ENCODE results near the gene TJP1.

- TF ChIP-seq GATA2 (IDR thresholded peaks at IDR 0.05; ENCODE audit: low read depth, low read length) (no peak), GATA3 (IDR thresholded peaks at IDR 0.05; ENCODE audit: low read depth, low read length) (no peak)
Measured at GRCh38 chr15:29704950-29705597, 117.2 kb downstream of the TJP1 start.
